IMR-90 (cell line): ENCODE data around the gene YAF2. TPM values are rescaled to one million over a fixed set of nuclear protein-coding genes. Genes with fewer than 3 reads are reported as not detected.

Source experiments
- ATAC-seq: fragments of 200-7000 bp; cut with Tn5 transposase; 2 replicates; pipeline ENCODE4 v1.9.1; 2020; ENCODE audit warnings: low read depth, mild to moderate bottlenecking, moderate library complexity
- BruUV-seq: library from RNA; stranded (reverse); fragments of 400-500 nt; replicated peaks from 2 replicates; lab custom pipeline; 2021; lab: Mats Ljungman, UMichigan
- CTCF ChIA-PET: fragments of 300-600 bp; formaldehyde crosslinking; extraction: SDS; loops from one replicate; lab custom pipeline; 2021; ENCODE audit warnings: antibody characterized with exemption; lab: Yijun Ruan, JAX
- POLR2A ChIA-PET: fragments of 300-600 bp; sonication (Branson Sonifier 250); formaldehyde crosslinking; loops from one replicate; lab custom pipeline; 2022; ENCODE audit warnings: antibody characterized with exemption; ENCODE audit not compliant: unreplicated experiment; lab: Charles Lee
- DNase-seq: peaks from one replicate; pipeline ENCODE4 v3.0.0; 2013
- H2AFZ ChIP-seq: replicated peaks from 2 replicates; pipeline ENCODE3; 2013; ENCODE audit warnings: low read length, mild to moderate bottlenecking; ENCODE audit not compliant: poor library complexity
- H2AK5ac ChIP-seq: 2 replicates; pipeline ENCODE4 v1.6.1; 2013; ENCODE audit warnings: low read depth, low read length, inconsistent platforms
- H2AK9ac ChIP-seq: replicated peaks from 2 replicates; pipeline ENCODE3; 2013; ENCODE audit warnings: mild to moderate bottlenecking, low read depth, low read length, moderate library complexity; ENCODE audit not compliant: poor library complexity
- H2BK120ac ChIP-seq: 2 replicates; pipeline ENCODE4 v1.6.1; 2013; ENCODE audit warnings: low read depth, low read length, inconsistent platforms
- H2BK15ac ChIP-seq: 3 replicates; pipeline ENCODE4 v1.6.1; 2013; ENCODE audit warnings: low read depth, low read length, inconsistent platforms
- H2BK20ac ChIP-seq: 2 replicates; pipeline ENCODE4 v1.6.1; 2013; ENCODE audit warnings: low read depth, mild to moderate bottlenecking, inconsistent platforms, low read length, moderate library complexity
- H2BK5ac ChIP-seq: 2 replicates; pipeline ENCODE4 v1.6.1; 2013; ENCODE audit warnings: mild to moderate bottlenecking, low read depth, low read length, inconsistent platforms; ENCODE audit not compliant: poor library complexity, severe bottlenecking
- H3K14ac ChIP-seq: replicated peaks from 2 replicates; pipeline ENCODE4 v1.6.1; 2013; ENCODE audit warnings: low read depth, low read length, inconsistent platforms
- H3K18ac ChIP-seq: 2 replicates; pipeline ENCODE4 v1.6.1; 2013; ENCODE audit warnings: low read depth, low read length, control low read depth
- H3K23ac ChIP-seq: 2 replicates; pipeline ENCODE4 v1.6.1; 2013; ENCODE audit warnings: low read depth, low read length, inconsistent platforms
- H3K27ac ChIP-seq: 2 replicates; pipeline ENCODE4 v1.5.1; 2013; ENCODE audit warnings: mild to moderate bottlenecking, control low read depth, low read length; ENCODE audit not compliant: insufficient read depth
- H3K27me3 ChIP-seq: 2 replicates; pipeline ENCODE4 v1.6.1; 2013; ENCODE audit warnings: low read length; ENCODE audit not compliant: control insufficient read depth, insufficient read depth
- H3K36me3 ChIP-seq: 2 replicates; pipeline ENCODE4 v1.6.1; 2013; ENCODE audit warnings: low read length, mixed read lengths; ENCODE audit not compliant: control insufficient read depth, insufficient read depth
- H3K4ac ChIP-seq: 2 replicates; pipeline ENCODE4 v1.6.1; 2013; ENCODE audit warnings: low read depth, low read length, inconsistent platforms
- H3K4me1 ChIP-seq: 2 replicates; pipeline ENCODE4 v1.6.1; 2013; ENCODE audit warnings: low read length, mixed read lengths; ENCODE audit not compliant: control insufficient read depth, insufficient read depth
- H3K4me2 ChIP-seq: 2 replicates; pipeline ENCODE4 v1.6.1; 2013; ENCODE audit warnings: low read depth, mild to moderate bottlenecking, control low read depth, low read length, moderate library complexity
- H3K4me3 ChIP-seq: 2 replicates; pipeline ENCODE4 v1.5.1; 2013; ENCODE audit warnings: low read depth, mild to moderate bottlenecking, control low read depth, low read length, moderate library complexity; ENCODE audit not compliant: insufficient read depth
- H3K56ac ChIP-seq: 2 replicates; pipeline ENCODE4 v1.6.1; 2013; ENCODE audit warnings: low read length, inconsistent platforms; ENCODE audit not compliant: insufficient read depth; ENCODE audit errors: extremely low read depth
- H3K79me1 ChIP-seq, 2 experiments: 2 replicates each; pipeline ENCODE4 v1.6.1; 2013; ENCODE audit warnings: low read length in 2 of 2, inconsistent platforms in 1 of 2, low read depth in 1 of 2
- H3K9ac ChIP-seq: 2 replicates; pipeline ENCODE4 v1.6.1; 2013; ENCODE audit warnings: low read depth, low read length, control low read depth
- H3K9me1 ChIP-seq: 2 replicates; pipeline ENCODE4 v1.6.1; 2013; ENCODE audit warnings: low read length, inconsistent platforms; ENCODE audit not compliant: insufficient read depth
- H3K9me3 ChIP-seq: 2 replicates; pipeline ENCODE4 v1.6.1; 2013; ENCODE audit warnings: low read length; ENCODE audit not compliant: control insufficient read depth, insufficient read depth
- H4K20me1 ChIP-seq: 2 replicates; pipeline ENCODE4 v1.6.1; 2013; ENCODE audit warnings: low read length, inconsistent platforms; ENCODE audit not compliant: insufficient read depth
- H4K5ac ChIP-seq: 2 replicates; pipeline ENCODE4 v1.6.1; 2013; ENCODE audit warnings: mild to moderate bottlenecking, low read depth, low read length, control low read depth
- H4K8ac ChIP-seq, 2 experiments: 2 replicates each; pipeline ENCODE4 v1.6.1; 2013; ENCODE audit warnings: low read depth in 2 of 2, low read length in 2 of 2, control low read depth in 1 of 2, inconsistent platforms in 1 of 2
- H4K91ac ChIP-seq: 2 replicates; pipeline ENCODE4 v1.6.1; 2013; ENCODE audit warnings: low read depth, low read length, inconsistent platforms; ENCODE audit not compliant: insufficient read depth
- RFX5 ChIP-seq: IDR thresholded peaks from 2 replicates; pipeline ENCODE4 v1.8.0; 2012; ENCODE audit warnings: low read depth, mild to moderate bottlenecking, low read length, moderate library complexity
- WGBS, 2 experiments: methylation state at CpG; one replicate each; pipeline versions ENCODE4 v1.1.5 to v1.1.7; 2013; ENCODE audit warnings: missing lambda C conversion rate in 2 of 2; ENCODE audit not compliant: insufficient read length in 1 of 2; ENCODE audit errors: extremely low coverage in 2 of 2; 5-methylcytosine and 5-hydroxymethylcytosine counted together
- dilution Hi-C: fragments of 300-500 bp; cut with HindIII; formaldehyde crosslinking; loops from one replicate; pipeline ENCODE4 v1.14.3; 2018; ENCODE audit warnings: low sequenced_read_pairs; ENCODE audit not compliant: unreplicated experiment
- in situ Hi-C: fragments of 300-500 bp; cut with MboI; formaldehyde crosslinking; loops from 3 replicates; pipeline ENCODE4 v1.14.3; 2019; ENCODE audit warnings: low sequenced_read_pairs, inconsistent platforms, mixed read lengths
- intact Hi-C: fragments of 100-400 bp; cut with micrococcal nuclease; formaldehyde crosslinking; loops from 2 replicates; pipeline ENCODE4 v1.10.0; 2022
- polyA plus RNA-seq, 3 experiments: library from polyadenylated mRNA; depleted of rRNA; stranded (reverse); fragments of >200 nt; gene quantifications; 2 replicates each; pipeline ENCODE4 v1.2.3, GENCODE V29; 2012; ENCODE audit warnings: low replicate concordance in 1 of 3
- total RNA-seq: library from RNA; depleted of rRNA; stranded (reverse); fragments of >200 nt; gene quantifications from 2 replicates; pipeline ENCODE4 v1.2.3, GENCODE V29; 2012

YAF2 gene
- total and polyA plus RNA-seq, 2 of the 4 experiments (the other 2 are of a cell fraction) = 7.9 to 14.2 TPM

- H3K4me2 ChIP-seq = no peak overlapping the region
- H3K4ac ChIP-seq = no peak overlapping the region
- peaks cover 9 to 27% of the 10 kb centered on the region in 2 experiments for H3K79me1 ChIP-seq
- no peak overlapping the region for H3K9ac ChIP-seq
- H4K20me1 ChIP-seq = no peaks in the 10 kb centered on the region
- in situ Hi-C loops (no loop called here), intact Hi-C loops (loop anchor here (2.0 kb wide), 1 partner anchor 35 kb away; no protein-coding TSS in a partner anchor), dilution Hi-C loops (no loop called here)
- ChIA-PET POLR2A (no interaction called here), CTCF (no interaction called here)
- no peak overlapping the region for H4K8ac ChIP-seq
- no peak overlapping the region for H4K91ac ChIP-seq
- H3K23ac ChIP-seq = no peak overlapping the region
- ATAC-seq (no peak), DNase-seq (no peak)
- no peaks in the 10 kb centered on the region for H3K9me3 ChIP-seq
- peaks cover 13% of the 10 kb centered on the region for H3K36me3 ChIP-seq
- H3K4me3 ChIP-seq = no peak overlapping the region
- no peak overlapping the region for H2BK5ac ChIP-seq
- H3K56ac ChIP-seq = no peak overlapping the region
- no peak overlapping the region for H2BK15ac ChIP-seq
- BruUV-seq = no TSS peak
- no peak overlapping the region for H2AFZ ChIP-seq
- no peaks in the 10 kb centered on the region for H3K27me3 ChIP-seq
- no peak overlapping the region for H4K5ac ChIP-seq
- peaks cover 11% of the 10 kb centered on the region; the same call in 1 of the 2 replicates for H3K9me1 ChIP-seq
- no peak overlapping the region for H3K18ac ChIP-seq
- no peak for TF ChIP-seq RFX5
- H2AK9ac ChIP-seq = no peak overlapping the region
- WGBS, 2 experiments = no CpG with 5 or more reads among the region's 1 CpG
- no peak overlapping the region for H3K27ac ChIP-seq
- H3K4me1 ChIP-seq = no peaks in the 10 kb centered on the region
- H2AK5ac ChIP-seq = no peak overlapping the region
- no peak overlapping the region for H2BK20ac ChIP-seq
- H3K14ac ChIP-seq = no peak overlapping the region
- H2BK120ac ChIP-seq = no peak overlapping the region
Measured at GRCh38 chr12:42192258-42192657, 45.8 kb downstream of the YAF2 start.
